Smooth muscle cell (in vitro differentiated cells): ENCODE measurements around the gene BCAS3. TPM values are rescaled to one million over a fixed set of nuclear protein-coding genes. Genes with fewer than 3 reads are reported as not detected.
A peak's percentile ranks its signal among the peaks of the same experiment; 100 is the strongest.

ENCODE experiments used
- DNase-seq: peaks from one replicate; lab custom pipeline; 2025; ENCODE audit not compliant: unreplicated experiment; lab: John Stamatoyannopoulos, UW
- H2AFZ ChIP-seq: fragments of 200-600 bp; sonication (generic); 2 replicates; pipeline ENCODE4 v1.6.0; 2016; ENCODE audit warnings: antibody characterized with exemption, low read depth, mild to moderate bottlenecking
- H3F3A ChIP-seq: fragments of 200-600 bp; sonication (generic); 2 replicates; pipeline ENCODE4 v1.6.0; 2017; ENCODE audit warnings: antibody characterized with exemption, low read depth
- H3K27ac ChIP-seq: fragments of 200-600 bp; sonication (generic); 2 replicates; pipeline ENCODE4 v1.5.1; 2016; ENCODE audit warnings: low read depth, mild to moderate bottlenecking
- H3K27me3 ChIP-seq: fragments of 200-600 bp; sonication (generic); 2 replicates; pipeline ENCODE4 v1.6.1; 2016; ENCODE audit warnings: low read depth, mild to moderate bottlenecking
- H3K36me3 ChIP-seq: fragments of 200-600 bp; sonication (generic); 2 replicates; pipeline ENCODE4 v1.5.1; 2016; ENCODE audit warnings: low read depth
- H3K4me1 ChIP-seq: fragments of 200-600 bp; sonication (generic); 2 replicates; pipeline ENCODE4 v1.5.1; 2016; ENCODE audit warnings: low read depth
- H3K4me2 ChIP-seq: fragments of 200-600 bp; sonication (generic); 2 replicates; pipeline ENCODE4 v1.6.0; 2016; ENCODE audit warnings: mild to moderate bottlenecking
- H3K4me3 ChIP-seq: fragments of 200-600 bp; sonication (generic); 2 replicates; pipeline ENCODE4 v1.5.1; 2016; ENCODE audit warnings: mild to moderate bottlenecking
- H3K79me2 ChIP-seq: fragments of 200-600 bp; sonication (generic); 2 replicates; pipeline ENCODE4 v1.6.0; 2016; ENCODE audit warnings: low read depth, mild to moderate bottlenecking
- H3K9ac ChIP-seq: fragments of 200-600 bp; sonication (generic); 2 replicates; pipeline ENCODE4 v1.6.0; 2016; ENCODE audit warnings: low read depth
- H3K9me3 ChIP-seq: fragments of 200-600 bp; sonication (generic); replicated peaks from 2 replicates; pipeline ENCODE4 v1.5.1; 2016; ENCODE audit warnings: low read depth
- H4K20me1 ChIP-seq: fragments of 200-600 bp; sonication (generic); 2 replicates; pipeline ENCODE4 v1.6.0; 2016; ENCODE audit warnings: low read depth
- WGBS: methylation state at CpG from one replicate; pipeline ENCODE4 v1.1.7; 2016; ENCODE audit warnings: low lambda C conversion rate; 5-methylcytosine and 5-hydroxymethylcytosine counted together
- polyA plus RNA-seq: library from polyadenylated mRNA; unstranded; fragments of >200 nt; fragmentation: Nextera tagmentation; extraction: Ambion mirVana; gene quantifications from 2 replicates; pipeline ENCODE4 v1.2.1, GENCODE V29; 2016
- total RNA-seq: library from RNA; depleted of rRNA; stranded (reverse); fragments of >200 nt; gene quantifications from 2 replicates; pipeline ENCODE4 v1.2.3, GENCODE V29; 2014
- TF ChIP-seq, protein P1 (sequence below): fragments of 200-600 bp; sonication (generic); IDR thresholded peaks from 2 replicates; pipeline ENCODE4 v1.5.1; 2017; ENCODE audit warnings: borderline replicate concordance, mild to moderate bottlenecking, antibody characterized with exemption; ENCODE audit not compliant: insufficient read depth, poor library complexity, severe bottlenecking

Gene BCAS3
- total and polyA plus RNA-seq, 2 experiments from 2014 or later = 17.2 to 54.5 TPM

DNA sequence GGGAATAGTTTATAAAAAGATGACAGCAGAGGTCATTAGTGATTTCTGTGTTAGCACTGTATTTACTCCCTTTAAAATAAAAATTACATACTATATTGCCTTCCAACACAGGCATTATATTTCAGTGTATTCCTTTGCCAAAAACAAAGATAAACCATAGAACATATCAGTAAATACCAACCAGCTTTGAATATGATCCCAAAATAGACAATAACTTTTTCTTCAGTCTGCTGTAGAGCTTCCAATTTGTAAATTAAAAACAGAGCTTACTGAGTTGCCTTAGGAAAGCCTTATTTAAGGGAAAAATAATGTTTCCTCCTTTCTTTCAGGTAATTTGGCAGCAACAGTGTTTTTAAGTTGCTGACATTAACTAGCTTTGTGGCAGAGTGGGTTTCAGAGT, 369.9 kb downstream of the BCAS3 start:
- H3K4me2 ChIP-seq = peak overlapping the region; percentile 64
- TF ChIP-seq, protein P1, sequence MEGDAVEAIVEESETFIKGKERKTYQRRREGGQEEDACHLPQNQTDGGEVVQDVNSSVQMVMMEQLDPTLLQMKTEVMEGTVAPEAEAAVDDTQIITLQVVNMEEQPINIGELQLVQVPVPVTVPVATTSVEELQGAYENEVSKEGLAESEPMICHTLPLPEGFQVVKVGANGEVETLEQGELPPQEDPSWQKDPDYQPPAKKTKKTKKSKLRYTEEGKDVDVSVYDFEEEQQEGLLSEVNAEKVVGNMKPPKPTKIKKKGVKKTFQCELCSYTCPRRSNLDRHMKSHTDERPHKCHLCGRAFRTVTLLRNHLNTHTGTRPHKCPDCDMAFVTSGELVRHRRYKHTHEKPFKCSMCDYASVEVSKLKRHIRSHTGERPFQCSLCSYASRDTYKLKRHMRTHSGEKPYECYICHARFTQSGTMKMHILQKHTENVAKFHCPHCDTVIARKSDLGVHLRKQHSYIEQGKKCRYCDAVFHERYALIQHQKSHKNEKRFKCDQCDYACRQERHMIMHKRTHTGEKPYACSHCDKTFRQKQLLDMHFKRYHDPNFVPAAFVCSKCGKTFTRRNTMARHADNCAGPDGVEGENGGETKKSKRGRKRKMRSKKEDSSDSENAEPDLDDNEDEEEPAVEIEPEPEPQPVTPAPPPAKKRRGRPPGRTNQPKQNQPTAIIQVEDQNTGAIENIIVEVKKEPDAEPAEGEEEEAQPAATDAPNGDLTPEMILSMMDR = no peak
- DNase-seq = no peak
- H3K79me2 ChIP-seq = no peaks in the 10 kb centered on the region
- no peaks in the 10 kb centered on the region for H4K20me1 ChIP-seq
- H3K27me3 ChIP-seq = no peaks in the 10 kb centered on the region
- no peak overlapping the region for H3K27ac ChIP-seq
- no peak overlapping the region for H3K9ac ChIP-seq
- H3K36me3 ChIP-seq = no peaks in the 10 kb centered on the region
- H3K4me1 ChIP-seq = no peaks in the 10 kb centered on the region
- no peak overlapping the region for H2AFZ ChIP-seq
- no peaks in the 10 kb centered on the region for H3K9me3 ChIP-seq
- H3F3A ChIP-seq = no peaks in the 10 kb centered on the region
- H3K4me3 ChIP-seq = no peak overlapping the region

GRCh38 chr17:61048376-61049106, 370.9 kb downstream of the BCAS3 start:
- no peak overlapping the region for H3K4me3 ChIP-seq
- TF ChIP-seq, protein P1 = no peak
- H3K27ac ChIP-seq = no peak overlapping the region
- WGBS = 44% methylated on average over 3 of the region's 3 CpGs
- H3K27me3 ChIP-seq = no peaks in the 10 kb centered on the region
- no peak for DNase-seq
- H2AFZ ChIP-seq = no peak overlapping the region
- peak overlapping the region; percentile 64 for H3K4me2 ChIP-seq
- no peak overlapping the region for H3K9ac ChIP-seq
- no peaks in the 10 kb centered on the region for H4K20me1 ChIP-seq
- no peaks in the 10 kb centered on the region for H3K79me2 ChIP-seq
- no peaks in the 10 kb centered on the region for H3K9me3 ChIP-seq
- no peaks in the 10 kb centered on the region for H3K36me3 ChIP-seq
- no peaks in the 10 kb centered on the region for H3F3A ChIP-seq
- H3K4me1 ChIP-seq = no peaks in the 10 kb centered on the region

DNA sequence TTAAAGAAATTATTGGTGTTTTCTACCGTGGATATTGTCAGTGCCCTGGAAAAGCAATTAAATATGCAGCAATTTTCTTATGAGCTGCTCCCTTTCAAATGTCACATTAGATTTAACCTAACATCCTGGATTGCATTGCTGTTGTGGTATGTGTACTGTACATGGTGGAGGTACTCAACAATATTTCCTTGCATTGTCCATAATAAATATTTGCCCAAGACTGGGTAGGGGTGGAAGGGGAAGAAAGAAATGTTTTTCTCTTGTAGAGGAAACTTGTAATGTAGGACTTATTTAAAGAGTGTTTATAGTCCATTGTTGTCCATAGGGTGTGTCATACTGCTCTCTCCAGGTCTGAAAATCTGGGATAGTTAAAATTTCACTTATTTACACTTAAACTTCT, 375.8 kb downstream of the BCAS3 start:
- Histone ChIP-seq H3K4me1 (no peaks in the 10 kb centered on the region), H2AFZ (no peak overlapping the region), H3K4me2 (no peak overlapping the region), H3K9ac (no peak overlapping the region), H3K4me3 (no peak overlapping the region), H3K27me3 (no peaks in the 10 kb centered on the region), H3K79me2 (no peaks in the 10 kb centered on the region), H3K27ac (no peak overlapping the region), H3K9me3 (no peaks in the 10 kb centered on the region), H3K36me3 (no peaks in the 10 kb centered on the region), H4K20me1 (no peaks in the 10 kb centered on the region), H3F3A (no peaks in the 10 kb centered on the region)
- no peak for DNase-seq
- WGBS = 72% methylated on average over 1 of the region's 1 CpG
- TF ChIP-seq, protein P1 = no peak

GRCh38 chr17:61054436-61054835, 376.8 kb downstream of the BCAS3 start:
- no peak overlapping the region for H3K4me3 ChIP-seq
- TF ChIP-seq, protein P1 = no peak
- H3K9me3 ChIP-seq = no peaks in the 10 kb centered on the region
- DNase-seq = no peak
- H3K4me1 ChIP-seq = no peaks in the 10 kb centered on the region
- no peak overlapping the region for H3K9ac ChIP-seq
- no peak overlapping the region for H3K27ac ChIP-seq
- no peak overlapping the region for H3K4me2 ChIP-seq
- 93% methylated on average over 1 of the region's 1 CpG for WGBS
- H3K79me2 ChIP-seq = no peaks in the 10 kb centered on the region
- no peaks in the 10 kb centered on the region for H4K20me1 ChIP-seq
- H3K36me3 ChIP-seq = no peaks in the 10 kb centered on the region
- H3K27me3 ChIP-seq = no peaks in the 10 kb centered on the region
- H3F3A ChIP-seq = no peaks in the 10 kb centered on the region
- no peak overlapping the region for H2AFZ ChIP-seq
